A549 (cell line): ENCODE results near the gene ZNF785. TPM values are rescaled to one million over a fixed set of nuclear protein-coding genes. Genes with fewer than 3 reads are reported as not detected.

Experiments
- ATAC-seq, 2 experiments: fragments of 200-7000 bp in 1 of 2; fragments of >200 bp in 1 of 2; cut with Nextera tagmentation in 1 of 2; cut with Tn5 transposase in 1 of 2; 3 replicates each; pipeline versions ENCODE4 v1.8.0 to v1.9.1; 2018 to 2020; ENCODE audit warnings: mild to moderate bottlenecking in 1 of 2, moderate library complexity in 1 of 2
- CTCF ChIA-PET: fragments of 300-600 bp; sonication (Branson Sonifier 250); formaldehyde crosslinking; extraction: SDS; loops from one replicate; lab custom pipeline; 2021; ENCODE audit warnings: antibody characterized with exemption, inconsistent platforms; lab: Yijun Ruan, JAX
- POLR2A ChIA-PET: fragments of 350-600 bp; formaldehyde crosslinking; extraction: SDS; loops from one replicate; lab custom pipeline; 2021; ENCODE audit warnings: antibody characterized with exemption, inconsistent platforms; lab: Yijun Ruan, JAX
- DNase-seq, 2 experiments: peaks; one replicate each; pipeline versions ENCODE4 v3.0.0 to v3.0.0-alpha.2; 2011 to 2016; ENCODE audit warnings: low read depth in 1 of 2, low spot score in 1 of 2
- FAIRE-seq: peaks from 2 replicates; lab custom pipeline; 2011; peaks lifted over from hg19 to GRCh38; lab: Jason Lieb, UNC
- H3K27ac ChIP-seq, 2 experiments: fragments of >200 bp; sonication (Bioruptor Twin); formaldehyde crosslinking; 3 replicates each; pipeline ENCODE4 v1.5.1; 2016 to 2017
- H3K4me1 ChIP-seq: fragments of >200 bp; sonication (Bioruptor Twin); formaldehyde crosslinking; 3 replicates; pipeline ENCODE4 v1.6.1; 2016
- H3K4me2 ChIP-seq: fragments of >200 bp; sonication (Bioruptor Twin); formaldehyde crosslinking; 3 replicates; pipeline ENCODE4 v1.6.1; 2016
- H3K4me3 ChIP-seq: fragments of >200 bp; sonication (Bioruptor Twin); formaldehyde crosslinking; 3 replicates; pipeline ENCODE4 v1.5.1; 2016
- H3K9me3 ChIP-seq: fragments of >200 bp; sonication (Bioruptor Twin); formaldehyde crosslinking; 3 replicates; pipeline ENCODE4 v1.6.1; 2016
- BHLHE40 ChIP-seq: IDR thresholded peaks from 2 replicates; pipeline ENCODE4 v1.6.1; 2012; ENCODE audit warnings: low read depth, low read length, inconsistent platforms
- CEBPB ChIP-seq, 2 experiments: fragments of >200 bp in 1 of 2; sonication (Bioruptor Twin) in 1 of 2; formaldehyde crosslinking in 1 of 2; IDR thresholded peaks; 2 replicates each; pipeline ENCODE4 v1.6.1; 2012 to 2016
- E2F6 ChIP-seq: IDR thresholded peaks from 2 replicates; pipeline ENCODE4 v1.6.1; 2012; ENCODE audit warnings: low read depth, borderline replicate concordance
- ELK1 ChIP-seq: fragments of 150-350 bp; IDR thresholded peaks from 2 replicates; pipeline ENCODE4 v1.6.1; 2014; ENCODE audit warnings: low read depth, mild to moderate bottlenecking, low read length
- FOXS1 ChIP-seq: fragments of 250-450 bp; sonication (Bioruptor Pico); IDR thresholded peaks from 2 replicates; pipeline ENCODE4 v1.5.0; 2020; ENCODE audit warnings: mild to moderate bottlenecking, moderate library complexity
- HES2 ChIP-seq: fragments of >200 bp; sonication (Bioruptor Twin); formaldehyde crosslinking; IDR thresholded peaks from 2 replicates; pipeline ENCODE4 v1.6.1; 2016
- HEYL ChIP-seq: fragments of 250-450 bp; sonication (Bioruptor Pico); IDR thresholded peaks from 2 replicates; pipeline ENCODE4 v1.8.0; 2021; ENCODE audit warnings: mild to moderate bottlenecking, moderate library complexity
- HMGXB4 ChIP-seq: fragments of 250-450 bp; sonication (Bioruptor Pico); IDR thresholded peaks from 2 replicates; pipeline ENCODE4 v1.5.0; 2021; ENCODE audit warnings: mild to moderate bottlenecking, moderate library complexity, borderline replicate concordance
- JUNB ChIP-seq: fragments of >200 bp; sonication (Bioruptor Twin); formaldehyde crosslinking; IDR thresholded peaks from 2 replicates; pipeline ENCODE4 v1.6.1; 2016
- MAZ ChIP-seq: fragments of 150-350 bp; IDR thresholded peaks from 2 replicates; pipeline ENCODE4 v1.6.1; 2014; ENCODE audit warnings: antibody characterized with exemption, low read depth, low read length, borderline replicate concordance
- NPAS2 ChIP-seq: fragments of 250-450 bp; sonication (Bioruptor Pico); IDR thresholded peaks from 2 replicates; pipeline ENCODE4 v1.8.0; 2022; ENCODE audit warnings: mild to moderate bottlenecking, moderate library complexity, borderline replicate concordance
- PBX3 ChIP-seq: IDR thresholded peaks from 2 replicates; pipeline ENCODE4 v1.6.1; 2012
- POLR2A ChIP-seq: IDR thresholded peaks from 2 replicates; pipeline ENCODE4 v1.6.1; 2012; ENCODE audit warnings: mild to moderate bottlenecking, low read length
- POLR2AphosphoS2 ChIP-seq: conservative IDR thresholded peaks from 2 replicates; pipeline ENCODE4 v1.6.1; 2012; ENCODE audit warnings: low read length, improper control_type of control experiment, inconsistent platforms
- REST ChIP-seq: fragments of 200-600 bp; sonication (generic); IDR thresholded peaks from 2 replicates; pipeline ENCODE4 v1.6.1; 2016; ENCODE audit warnings: antibody characterized with exemption, mild to moderate bottlenecking, moderate library complexity
- USF2 ChIP-seq: fragments of 450-650 bp; IDR thresholded peaks from 2 replicates; pipeline ENCODE4 v1.6.1; 2014; ENCODE audit warnings: antibody characterized with exemption
- WGBS: methylation state at CpG from one replicate; pipeline ENCODE4 v1.1.6; 2017; ENCODE audit errors: missing lambda C conversion rate; 5-methylcytosine and 5-hydroxymethylcytosine counted together
- polyA plus RNA-seq, 4 experiments: library from polyadenylated mRNA; depleted of rRNA in 3 of 4; stranded (reverse); fragments of >200 nt; fragmentation: RNase III in 1 of 4; extraction: RNeasy Plus Mini Kit Qiagen cat#74134 plus additional on column Dnase treatment in 1 of 4; gene quantifications; 2 replicates in 3 of 4; 3 replicates in 1 of 4; pipeline ENCODE4 v1.2.3, GENCODE V29; 2011 to 2017

ZNF785 gene
- polyA plus RNA-seq, 2 of the 4 experiments (the other 2 are of a cell fraction) = not detected

GRCh38 chr16:30548416-30549253, 36.9 kb downstream of the ZNF785 start:
- DNase-seq (no peak), FAIRE-seq (no peak), ATAC-seq (peak in 1 of 2 experiments; percentile 21; a peak in 2 of 6 replicates)
- POLR2A ChIA-PET = interaction anchor here (0.5 to 1.5 kb wide), 2 partner anchors 10 to 122 kb away, joined by 3 to 4 read pairs; partner anchors contain the start of gene ZNF764
- no peak overlapping the region for H3K4me3 ChIP-seq
- H3K9me3 ChIP-seq = no peaks in the 10 kb centered on the region
- peaks cover 11% of the 10 kb centered on the region for H3K4me1 ChIP-seq
- CTCF ChIA-PET = interaction anchor here (0.7 to 1.3 kb wide), 2 partner anchors 49 to 100 kb away, joined by 3 to 4 read pairs; no protein-coding TSS in a partner anchor
- TF ChIP-seq FOXS1 = no peak
- no peak for TF ChIP-seq JUNB
- TF ChIP-seq HEYL (CRISPR knock-in tag) = no peak
- no peak for TF ChIP-seq REST
- TF ChIP-seq USF2 = no peak
- TF ChIP-seq MAZ = no peak
- no peak for TF ChIP-seq CEBPB (IDR thresholded peaks at IDR 0.05)
- TF ChIP-seq E2F6 = no peak
- no peak for TF ChIP-seq PBX3
- WGBS = 82% methylated on average over 8 of the region's 8 CpGs
- H3K27ac ChIP-seq = no peak overlapping the region; a peak in 1 of 6 replicates
- peak overlapping the region; percentile 33; the same call in 1 of the 3 replicates for H3K4me2 ChIP-seq

- Histone ChIP-seq H3K4me2 (no peak overlapping the region), H3K4me1 (peaks cover 17% of the 10 kb centered on the region), H3K4me3 (no peak overlapping the region), H3K9me3 (no peaks in the 10 kb centered on the region), H3K27ac (no peak overlapping the region)
- CTCF ChIA-PET = interaction anchor here (1.1 kb wide), 1 partner anchor 97 kb away, joined by 3 read pairs; no protein-coding TSS in a partner anchor
- 79% methylated on average over 8 of the region's 8 CpGs for WGBS
- ATAC-seq (no peak), DNase-seq (no peak), FAIRE-seq (no peak)
- TF ChIP-seq HES2 (no peak), HMGXB4 (CRISPR knock-in tag) (no peak), ELK1 (no peak), POLR2A (no peak), NPAS2 (CRISPR knock-in tag) (no peak), FOXS1 (no peak), POLR2AphosphoS2 (no peak), BHLHE40 (no peak), E2F6 (no peak), REST (no peak)
- POLR2A ChIA-PET = no interaction called here
Observed at GRCh38 chr16:30546115-30546514, 39.4 kb downstream of the ZNF785 start.
